ENCODE data around the gene DHRS4L2.

GRCh38 chr14:24038686-24039085, 50.0 kb downstream of the DHRS4L2 start:
- TF ChIP-seq CTCF (IDR thresholded peaks at IDR 0.05; ENCODE audit: extremely low read depth in 1 of 2, insufficient read depth in 1 of 2, low read depth in 1 of 2, low read length in 2 of 2) (no peak), POLR2A (IDR thresholded peaks at IDR 0.05; ENCODE audit: low read depth, low read length) (no peak), EZH2 (IDR thresholded peaks at IDR 0.05; ENCODE audit: borderline replicate concordance, low read depth, low read length, severe bottlenecking) (no peak), MAX (IDR thresholded peaks at IDR 0.05; ENCODE audit: insufficient read depth, insufficient read length) (no peak)
